HS-5 (cell line): ENCODE results near the gene PLCH1.

ENCODE experiments used
- DNase-seq: peaks from one replicate; pipeline ENCODE4 v3.0.0-alpha.2; 2012; ENCODE audit warnings: low read depth

PLCH1 gene

DNA sequence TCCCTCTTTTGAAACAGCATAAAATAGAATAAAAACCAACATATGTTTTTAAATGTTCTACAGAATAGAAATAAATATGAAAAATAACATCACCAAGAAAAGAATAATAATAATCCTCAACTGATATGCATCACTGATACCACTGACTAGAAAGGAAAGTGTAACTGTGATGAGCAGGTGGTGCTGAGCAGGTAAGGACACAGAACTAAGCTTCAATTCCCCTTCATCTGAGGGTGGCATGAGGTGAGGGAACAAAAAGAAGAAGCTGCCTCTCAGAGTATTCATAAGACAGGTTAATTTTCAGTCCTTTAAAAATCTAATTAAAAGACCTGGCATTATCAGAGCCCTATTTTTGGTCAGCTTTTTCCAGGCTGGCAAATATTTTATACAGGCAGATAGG is 216.3 kb downstream of the PLCH1 start:
- no peak for DNase-seq

DNA sequence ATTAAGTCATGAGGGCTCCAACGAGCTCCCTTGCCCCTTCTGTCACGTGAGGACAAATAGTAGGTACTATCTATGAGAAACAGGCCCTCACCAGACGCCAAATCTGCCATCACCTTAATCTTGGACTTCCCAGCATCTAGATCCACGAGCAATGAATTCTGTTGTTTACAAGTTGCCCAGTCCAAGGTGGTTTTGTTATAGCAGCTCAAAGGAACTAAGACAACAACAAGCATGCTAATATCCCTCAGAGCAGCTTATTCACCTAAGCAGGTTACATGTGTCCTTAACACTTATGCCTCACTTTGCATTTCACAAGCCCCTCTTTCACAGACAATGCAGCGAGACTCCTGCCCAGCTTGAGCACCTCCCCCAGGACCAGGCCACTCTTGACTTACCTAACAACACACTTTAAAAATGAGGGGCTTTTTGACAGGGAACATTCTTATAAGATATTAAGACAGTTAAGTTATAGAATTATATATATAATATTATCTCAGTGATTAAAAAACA is 219.5 kb downstream of the PLCH1 start:
- no peak for DNase-seq

DNA sequence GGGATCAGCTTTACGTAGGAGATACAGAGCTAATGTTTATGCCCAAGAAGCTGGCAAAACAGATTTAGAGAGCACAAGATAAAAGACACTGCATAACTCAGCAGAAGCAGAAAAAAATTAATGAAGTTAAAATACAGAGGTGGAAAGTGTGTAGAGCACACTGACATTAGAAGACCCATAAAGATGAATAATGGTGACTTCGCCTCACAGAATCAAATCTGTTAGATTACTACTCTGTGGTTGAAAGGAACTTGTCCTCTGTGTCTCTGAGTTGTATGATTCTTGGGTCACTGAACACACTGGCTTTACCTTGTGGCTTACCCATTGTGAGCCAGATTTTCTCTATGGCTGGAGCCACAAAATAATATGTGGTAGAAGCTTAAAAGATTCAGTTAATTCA is 224.4 kb downstream of the PLCH1 start:
- DNase-seq = no peak

DNA sequence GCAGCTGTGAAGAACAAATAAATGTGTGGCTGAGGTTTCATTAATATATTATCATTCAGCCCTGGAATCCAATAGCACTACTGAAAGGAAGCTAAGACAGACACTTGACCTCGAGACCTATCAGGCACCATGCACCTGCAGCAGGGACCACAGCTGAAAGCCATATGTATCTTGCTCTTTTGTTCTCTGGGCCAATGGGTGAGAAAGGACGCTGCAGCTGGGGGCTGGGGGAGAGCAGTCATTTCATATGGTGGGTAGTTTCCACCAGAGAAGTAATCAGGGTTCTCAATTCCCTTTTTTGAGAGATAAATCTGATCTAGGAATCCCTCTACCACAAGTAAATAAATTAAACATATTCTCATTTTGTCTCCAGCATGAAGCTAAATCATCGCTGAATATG is 225.8 kb downstream of the PLCH1 start:
- no peak for DNase-seq

DNA sequence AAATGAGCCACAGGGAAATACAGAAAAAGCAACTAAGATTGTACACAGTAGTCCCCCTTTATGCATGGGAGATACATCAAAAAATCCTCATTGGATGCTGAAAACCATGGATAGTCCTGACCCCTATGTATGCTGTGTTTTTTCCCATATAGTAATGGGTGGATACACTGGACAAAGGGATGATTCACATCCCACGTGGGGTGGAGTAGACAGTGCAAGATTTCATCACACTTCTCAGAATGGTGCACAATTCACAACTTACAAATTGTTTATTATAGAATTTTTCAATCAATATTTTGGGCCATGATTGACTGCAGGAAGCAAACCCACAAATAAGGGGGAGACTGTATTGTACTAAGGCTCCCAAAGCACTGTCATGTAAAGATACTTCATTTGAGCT is 227.0 kb downstream of the PLCH1 start:
- DNase-seq = no peak

DNA sequence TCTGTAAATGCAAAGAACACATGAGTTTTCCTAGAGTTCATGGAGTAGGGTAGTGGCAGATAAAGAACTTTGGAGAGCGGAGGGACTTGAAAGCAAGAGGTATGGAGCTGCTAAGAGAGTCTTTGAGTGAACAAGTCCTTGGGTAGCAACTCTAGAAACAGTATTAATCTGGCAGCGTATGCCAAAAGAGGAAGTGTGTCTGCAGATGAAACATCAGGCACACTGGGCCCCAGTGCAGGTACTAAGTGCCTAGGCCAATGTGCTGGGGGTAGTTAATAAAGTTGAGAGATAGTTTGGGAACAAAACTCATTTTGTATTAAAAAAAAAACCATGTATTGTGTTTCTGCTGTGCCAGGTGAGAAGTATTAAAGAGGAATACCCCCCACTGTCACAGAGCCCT is 228.4 kb downstream of the PLCH1 start:
- no peak for DNase-seq

DNA sequence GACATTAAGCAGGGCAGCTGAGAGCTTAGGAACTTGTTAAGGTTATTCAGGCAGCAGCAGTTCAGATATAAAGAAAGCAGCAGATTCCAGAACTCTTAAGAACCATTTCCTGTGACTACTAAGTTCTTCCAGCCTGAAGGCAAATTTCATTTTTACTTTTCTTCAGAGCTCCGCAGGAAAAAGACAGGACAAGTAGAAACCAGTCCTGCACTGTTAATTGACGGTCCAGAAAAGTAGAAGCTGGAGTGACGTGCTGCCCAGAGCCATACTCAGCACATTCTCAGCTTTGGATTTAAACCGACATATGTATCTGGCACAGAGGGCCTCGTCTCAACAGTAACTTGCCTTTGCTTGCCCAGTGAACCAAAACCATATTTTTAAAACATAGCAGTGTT is 232.0 kb downstream of the PLCH1 start:
- no peak for DNase-seq

DNA sequence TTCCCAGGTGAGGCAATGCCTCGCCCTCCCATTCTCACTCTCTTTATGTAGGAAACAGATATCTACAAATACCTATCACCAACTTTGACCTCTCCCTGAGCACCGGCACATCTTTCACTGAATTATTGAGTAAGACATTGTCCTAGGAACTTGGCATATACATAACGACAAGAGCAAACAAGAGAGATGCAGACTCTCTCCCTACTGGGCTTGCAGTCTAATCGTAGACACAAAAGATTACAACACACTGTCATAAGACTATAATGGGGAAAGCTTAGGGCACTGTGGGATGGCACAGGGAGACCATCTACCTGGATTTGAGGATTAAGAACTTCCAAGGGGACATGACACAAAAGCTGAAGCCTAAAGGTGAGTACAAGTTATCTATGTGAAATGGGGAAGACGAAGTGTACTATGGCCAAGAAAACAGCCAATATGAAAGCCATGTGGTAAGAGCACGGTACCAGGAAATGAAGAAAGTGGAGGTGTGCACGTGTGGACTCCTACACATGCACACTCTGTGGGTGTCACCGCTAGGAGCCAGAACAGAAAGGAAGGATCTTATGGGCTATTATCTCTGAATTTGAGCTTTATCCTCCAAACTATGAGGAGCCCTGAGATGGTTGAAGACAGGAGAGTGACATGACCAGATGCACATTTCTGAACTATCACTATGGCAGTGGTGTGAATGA is 232.6 kb downstream of the PLCH1 start:
- no peak for DNase-seq

DNA sequence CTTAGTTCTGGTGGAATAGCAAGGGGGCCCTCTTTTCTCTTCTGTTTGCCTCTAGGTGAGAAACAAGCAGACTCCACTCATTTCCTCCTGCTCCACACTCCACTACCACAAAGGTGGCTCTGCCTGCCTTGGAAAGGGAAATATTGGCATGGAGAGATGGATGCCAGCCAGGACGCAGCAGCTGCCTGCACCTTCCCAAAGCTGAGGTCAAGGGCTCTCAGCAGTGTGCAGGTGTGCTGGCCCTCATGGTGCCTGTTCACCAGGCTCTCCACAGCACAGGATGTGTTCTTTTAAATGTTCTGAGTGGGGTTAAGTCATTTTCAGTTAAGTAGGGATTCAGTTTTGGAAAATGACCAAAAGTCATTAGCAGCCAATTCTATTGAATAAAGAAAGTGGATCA is 240.2 kb downstream of the PLCH1 start:
- no peak for DNase-seq

DNA sequence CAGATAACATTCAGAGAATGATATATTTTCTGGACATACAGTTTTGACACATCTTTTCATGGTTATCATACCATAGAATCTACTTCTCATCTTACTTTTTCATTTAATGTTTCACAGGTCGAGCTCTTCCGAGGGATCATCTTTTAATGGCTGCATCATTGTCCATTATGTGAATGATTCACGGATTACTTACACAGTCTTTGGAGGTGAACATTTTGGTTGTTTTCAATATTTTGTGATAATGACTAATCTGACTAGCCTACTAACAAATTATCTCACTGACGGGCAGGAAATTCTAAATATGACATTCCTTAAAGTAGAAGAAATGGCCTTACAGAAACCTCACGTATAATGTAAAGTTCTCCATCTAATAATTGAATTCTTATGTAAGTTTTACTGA is 242.2 kb downstream of the PLCH1 start:
- DNase-seq = no peak

DNA sequence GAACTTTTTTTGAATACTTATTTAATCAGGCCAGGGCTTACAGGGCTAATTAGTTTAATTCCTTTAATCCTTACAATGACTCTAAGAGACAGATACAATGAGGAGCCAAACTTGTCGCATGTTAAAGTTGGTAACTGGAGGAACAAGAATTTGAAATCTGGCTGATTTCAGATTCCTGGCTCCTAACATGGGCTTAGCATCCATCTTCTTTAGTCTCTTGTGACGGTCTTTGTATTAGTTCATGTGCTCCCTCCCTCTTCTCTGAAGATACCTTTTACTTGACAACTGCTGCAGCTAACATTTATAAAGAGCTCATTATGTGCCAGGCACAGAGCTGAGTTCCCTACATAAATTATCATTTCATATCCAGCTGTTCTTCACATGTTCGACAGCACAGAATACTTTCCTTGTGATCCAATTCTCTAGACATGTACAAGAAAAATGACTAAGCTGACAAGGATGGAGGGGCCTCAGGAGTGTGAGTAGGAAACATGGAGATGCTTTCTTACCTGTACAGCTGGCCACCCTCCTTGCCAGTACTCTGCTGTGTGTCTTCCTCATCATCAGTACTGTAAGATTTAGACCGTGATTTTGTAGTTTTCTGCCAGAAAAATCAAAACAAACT is 244.6 kb downstream of the PLCH1 start:
- DNase-seq = no peak

DNA sequence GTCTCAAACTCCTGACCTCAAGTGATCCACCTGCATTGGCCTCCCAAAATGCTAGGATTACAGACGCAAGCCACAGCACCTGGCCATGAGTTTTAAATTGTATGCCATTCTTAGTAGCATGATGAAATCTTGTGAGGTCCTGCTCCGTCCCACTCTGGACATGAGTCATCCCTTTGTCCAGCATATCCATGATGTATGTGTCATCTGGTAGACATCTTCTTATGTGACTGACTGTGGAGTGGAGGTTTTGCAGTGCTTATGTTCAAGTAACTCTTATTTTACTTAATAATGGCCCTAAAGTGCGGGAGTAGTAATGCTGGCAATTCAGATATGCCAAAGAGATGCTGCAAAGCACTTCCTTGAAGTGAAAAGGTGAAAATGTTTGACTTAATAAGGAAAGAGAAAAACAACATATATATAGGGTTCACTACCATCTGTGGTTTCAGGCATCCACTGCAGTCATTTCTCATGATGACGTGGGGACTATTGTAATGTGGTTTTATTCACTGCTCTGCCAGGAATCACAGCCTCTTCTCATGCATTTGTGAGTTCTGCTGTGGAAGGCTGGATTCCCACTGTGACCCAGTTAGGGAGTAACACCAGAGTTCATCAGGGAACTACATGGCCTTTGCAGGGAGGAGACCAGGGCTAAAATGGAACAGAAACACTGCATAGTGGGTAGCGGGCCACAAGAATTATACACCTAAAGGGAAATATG is 246.8 kb downstream of the PLCH1 start:
- DNase-seq = peak; percentile 90

DNA sequence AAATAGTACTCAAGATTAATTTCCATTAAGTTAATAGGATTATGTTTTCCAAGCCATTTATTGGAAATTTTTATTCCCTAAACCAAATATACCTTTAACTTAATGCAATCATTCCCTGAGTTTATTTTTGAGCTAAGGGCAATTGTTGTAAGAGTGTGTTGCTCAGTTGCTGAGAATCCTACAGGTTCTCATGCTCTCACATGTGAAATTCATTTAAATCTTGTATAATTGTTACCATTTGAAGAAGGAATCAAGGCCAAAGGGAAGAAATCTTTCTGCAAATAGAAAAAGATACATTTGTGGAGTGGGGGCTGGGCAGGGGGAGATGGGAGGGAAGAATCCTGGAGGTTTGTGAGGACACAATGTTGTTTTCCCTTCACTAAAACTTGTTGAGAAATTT is 248.7 kb downstream of the PLCH1 start:
- no peak for DNase-seq

DNA sequence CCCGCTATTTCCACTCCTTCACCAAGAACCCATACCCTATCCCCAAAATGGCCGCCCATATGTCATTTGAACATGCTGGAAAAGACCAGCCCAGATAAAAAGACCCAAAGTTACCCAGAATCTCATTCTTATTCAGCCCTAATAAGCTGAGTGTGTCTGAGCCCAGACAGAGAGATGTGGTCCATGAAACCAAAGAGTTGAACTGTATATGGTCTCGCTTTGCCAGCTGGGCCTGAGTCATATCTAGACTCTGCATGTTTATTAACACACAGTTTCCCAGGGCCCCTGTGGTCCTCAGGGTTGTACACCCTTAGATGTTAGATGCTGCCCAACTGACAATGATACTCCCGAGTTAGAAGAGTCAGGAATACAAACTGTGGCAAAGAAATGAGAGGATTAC is 249.5 kb downstream of the PLCH1 start:
- DNase-seq = no peak

DNA sequence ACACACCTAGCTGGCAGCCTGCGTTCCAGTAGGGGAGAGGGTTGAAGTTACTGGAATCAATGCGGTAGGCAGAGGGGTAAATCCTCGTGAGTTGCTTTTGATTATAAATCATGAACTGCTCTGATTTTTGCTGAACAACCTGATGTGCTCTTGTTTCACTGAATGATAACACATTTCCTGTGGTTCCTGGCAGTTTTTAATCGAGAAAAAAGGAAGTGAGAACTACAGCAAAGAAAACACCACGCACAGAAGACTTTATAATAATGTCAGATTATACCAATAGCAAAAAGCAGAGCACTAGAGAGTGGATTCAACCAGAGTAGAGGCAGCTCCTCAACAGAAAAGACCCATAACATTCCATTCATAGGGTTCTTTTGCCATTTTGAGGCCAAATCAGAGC is 250.5 kb downstream of the PLCH1 start:
- DNase-seq = no peak

DNA sequence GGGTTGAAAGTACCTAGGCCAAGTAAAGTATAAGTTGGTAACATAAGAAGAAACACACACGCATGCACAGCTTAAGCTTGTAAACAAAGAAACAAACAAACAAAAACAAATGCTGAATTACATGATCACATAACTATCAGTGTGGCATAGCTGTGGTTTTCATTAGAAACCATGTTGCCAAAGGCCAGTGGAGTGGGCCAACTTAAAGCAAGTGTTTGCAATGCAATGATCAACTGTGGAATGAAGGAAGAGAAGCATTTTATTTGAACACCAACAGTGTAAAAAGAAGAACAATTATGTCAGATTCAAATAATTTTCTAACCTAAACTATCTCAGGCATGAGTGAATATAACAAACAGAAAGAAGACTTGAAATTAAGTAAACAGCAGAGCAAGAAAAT is 252.0 kb downstream of the PLCH1 start:
- no peak for DNase-seq

DNA sequence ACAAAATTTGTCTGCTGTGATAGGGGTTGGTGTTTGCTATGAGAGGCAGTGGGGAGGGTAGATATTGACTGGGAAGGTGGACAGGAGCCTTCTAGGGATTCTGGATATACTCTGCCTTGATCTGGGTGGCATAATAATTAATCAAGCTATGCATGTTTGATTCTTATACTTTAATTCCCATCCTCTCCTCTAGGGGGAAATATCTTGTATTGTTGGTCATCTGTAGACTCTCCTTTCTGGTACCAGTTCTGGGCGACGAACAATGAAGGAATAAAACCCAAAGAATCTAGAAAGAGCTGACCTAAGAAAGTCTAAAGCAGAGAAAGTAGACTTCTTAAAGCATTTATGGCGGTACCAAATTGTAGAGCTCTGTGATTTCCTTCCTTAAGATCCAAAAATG is 253.2 kb downstream of the PLCH1 start:
- DNase-seq = no peak

DNA sequence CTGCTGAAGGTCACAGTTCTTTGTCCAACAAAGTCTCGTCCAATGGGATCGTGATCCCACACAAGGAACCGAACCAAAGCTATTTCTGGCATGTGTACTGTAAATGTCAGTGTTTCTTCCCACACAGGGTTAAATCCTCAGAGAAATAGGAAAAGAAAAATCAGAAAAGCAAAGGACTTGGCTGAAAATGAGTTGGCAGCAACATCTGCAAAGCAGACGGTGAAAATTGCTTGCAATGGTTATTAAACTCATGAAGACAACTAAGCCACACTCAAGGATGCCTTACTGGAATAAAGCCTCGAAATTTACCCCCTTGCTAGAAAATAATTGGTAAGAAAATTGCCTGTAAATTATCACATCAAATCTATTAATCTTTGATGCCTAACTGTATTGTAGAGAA is 256.2 kb downstream of the PLCH1 start:
- DNase-seq = no peak

DNA sequence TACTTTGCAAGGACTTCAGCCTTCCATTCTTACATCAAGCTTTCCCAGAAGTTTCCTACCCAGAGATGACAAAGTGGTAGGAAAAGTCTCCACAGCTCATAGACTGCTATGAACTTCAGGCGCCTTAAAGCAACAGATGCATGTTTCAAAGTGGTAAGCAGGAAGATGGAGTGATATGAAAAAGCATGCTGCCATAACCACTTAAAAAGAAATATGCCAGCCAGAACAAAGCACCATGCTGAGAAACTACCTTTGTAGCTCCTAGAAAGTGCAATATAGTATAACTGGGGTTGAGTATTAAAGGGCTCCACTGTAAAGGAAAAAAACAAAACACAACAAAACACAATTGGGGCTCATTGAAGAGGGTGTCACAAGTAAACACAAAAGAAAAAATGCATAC is 259.0 kb downstream of the PLCH1 start:
- DNase-seq = no peak

DNA sequence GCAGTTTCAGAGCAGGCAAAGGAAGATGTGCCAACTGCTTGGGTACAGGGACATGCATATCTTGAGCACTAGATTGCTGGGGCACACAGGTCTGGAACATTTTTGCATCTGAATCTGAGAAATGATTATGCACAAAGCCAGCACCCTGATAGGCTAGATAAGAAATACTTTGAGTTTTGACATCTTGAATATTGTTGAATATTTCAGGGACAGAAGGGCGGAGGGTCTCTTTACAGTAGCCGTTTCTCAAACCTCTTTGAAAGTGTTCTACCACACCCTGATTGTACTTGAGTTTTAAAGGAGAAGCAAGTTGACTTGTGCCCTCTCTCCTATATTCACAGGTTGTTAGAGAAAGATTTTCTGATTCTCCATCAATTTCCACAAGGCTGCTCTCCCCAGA is 263.3 kb downstream of the PLCH1 start:
- DNase-seq = no peak

DNA sequence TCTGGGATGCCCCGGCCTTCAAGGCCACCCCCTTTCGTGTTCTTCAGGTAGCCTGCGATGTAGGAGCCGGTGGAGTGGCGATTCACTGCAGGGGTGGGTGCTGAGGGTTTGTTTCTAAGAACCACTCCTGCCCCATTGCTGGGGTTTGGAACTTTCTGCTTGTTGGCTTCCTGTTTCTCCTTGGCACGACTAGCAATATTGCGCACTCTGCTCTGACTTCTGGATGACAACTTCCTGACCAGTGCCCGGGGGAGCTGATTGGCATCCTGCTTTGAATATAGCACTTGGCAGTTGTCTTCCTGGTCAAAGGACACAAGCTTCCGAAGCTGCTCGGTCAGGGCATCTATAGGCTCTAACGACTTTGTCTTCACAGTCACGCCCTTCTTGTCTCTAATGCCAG is 263.8 kb downstream of the PLCH1 start:
- DNase-seq = no peak

DNA sequence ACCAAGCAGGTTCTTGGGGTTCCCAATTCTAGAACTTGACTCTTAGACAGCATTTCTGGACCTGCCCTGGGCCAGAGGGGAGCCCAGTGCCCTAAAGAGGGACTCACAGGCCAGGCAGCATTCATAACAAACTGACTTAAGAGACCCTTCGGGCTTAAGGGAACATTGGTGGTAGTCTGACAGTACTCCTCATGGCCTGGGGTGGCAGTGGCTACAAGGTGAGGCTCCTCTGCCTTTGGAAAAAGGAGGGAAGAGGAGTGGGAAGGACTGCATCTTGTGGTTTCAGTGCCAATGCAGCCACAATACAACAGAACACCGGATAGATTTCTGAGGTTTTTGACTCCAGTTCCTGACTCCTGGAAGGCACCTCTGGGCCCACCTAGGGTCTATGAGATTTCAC is 279.2 kb downstream of the PLCH1 start:
- no peak for DNase-seq

DNA sequence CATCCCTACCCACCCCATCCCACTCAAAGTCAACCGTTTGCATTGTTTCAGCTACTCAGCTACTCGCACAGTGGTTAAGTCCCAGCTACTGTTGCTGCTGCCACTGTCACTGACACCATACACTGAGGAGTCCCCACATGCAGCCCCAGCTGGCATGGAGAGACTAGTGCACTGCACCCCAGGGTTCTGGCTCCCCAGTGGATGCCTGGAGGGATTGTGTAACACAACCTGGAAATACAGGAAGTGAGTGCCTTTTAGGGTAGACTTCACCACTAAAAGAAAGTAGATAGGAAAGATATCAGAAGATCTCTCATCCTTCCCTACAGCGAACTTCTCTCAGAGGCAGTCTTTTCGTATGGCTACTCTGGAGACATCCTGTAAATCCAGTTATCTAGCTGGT is 282.2 kb downstream of the PLCH1 start:
- no peak for DNase-seq

DNA sequence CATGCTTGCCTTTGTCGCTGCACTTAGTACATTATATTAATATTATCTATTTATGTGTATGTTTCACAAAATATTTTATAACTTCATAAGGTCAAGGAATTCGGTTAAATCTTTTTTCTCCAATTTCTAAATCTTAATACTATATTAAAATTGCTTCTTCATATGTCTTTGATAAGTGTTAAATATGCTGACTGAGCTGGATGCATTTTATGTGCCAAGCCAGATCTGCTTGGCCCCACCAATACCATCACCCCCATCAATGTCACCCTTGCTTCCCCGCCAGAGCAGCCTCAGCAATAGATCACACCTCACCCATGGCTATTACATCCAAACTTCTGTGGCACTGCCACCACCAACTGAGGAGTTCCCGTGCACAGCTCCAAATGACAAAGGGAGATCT is 287.3 kb downstream of the PLCH1 start:
- no peak for DNase-seq
